Activated CD4-positive, CD25-positive, alpha-beta regulatory T cell (primary cell): ENCODE data around the gene ZNF35.

ENCODE experiments used
- DNase-seq, 4 experiments: peaks; one replicate each; lab custom pipeline; 2025; lab: John Stamatoyannopoulos, UW

The ZNF35 gene

DNA sequence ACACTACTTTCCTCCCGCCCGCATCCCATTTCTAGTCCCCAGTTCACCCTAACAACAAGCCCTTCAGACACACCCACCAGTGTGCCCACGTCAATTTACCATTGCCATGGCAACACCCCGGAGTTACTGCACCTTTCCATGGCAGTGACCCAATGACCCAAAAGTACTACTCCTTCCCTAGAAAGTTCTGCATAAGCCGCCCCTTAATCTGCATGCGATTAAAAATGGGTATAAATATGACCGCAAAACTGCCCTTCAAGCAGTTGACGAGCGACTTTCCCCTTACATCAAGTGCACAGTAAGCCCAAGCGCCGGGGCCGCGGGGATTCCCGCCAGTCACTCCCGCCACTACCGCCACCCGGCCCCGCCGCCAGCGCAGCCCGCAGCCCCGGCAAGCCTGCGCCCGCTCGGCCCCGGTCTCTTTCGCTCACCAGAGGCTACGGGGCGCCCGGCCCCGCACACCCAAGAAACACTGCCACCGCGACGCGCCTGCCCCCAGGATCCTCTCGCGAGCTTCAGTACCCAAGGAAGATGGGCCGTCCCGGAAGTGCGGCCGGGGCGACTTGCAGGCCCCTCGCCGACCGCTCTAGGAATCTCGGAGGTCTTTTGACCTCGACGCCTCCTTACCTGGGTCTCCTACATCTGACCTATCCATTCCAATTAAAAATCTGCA is 36.7 kb downstream of the ZNF35 start:
- DNase-seq: peak in 3 of 4 experiments; percentile 9 to 36 (median 26)

DNA sequence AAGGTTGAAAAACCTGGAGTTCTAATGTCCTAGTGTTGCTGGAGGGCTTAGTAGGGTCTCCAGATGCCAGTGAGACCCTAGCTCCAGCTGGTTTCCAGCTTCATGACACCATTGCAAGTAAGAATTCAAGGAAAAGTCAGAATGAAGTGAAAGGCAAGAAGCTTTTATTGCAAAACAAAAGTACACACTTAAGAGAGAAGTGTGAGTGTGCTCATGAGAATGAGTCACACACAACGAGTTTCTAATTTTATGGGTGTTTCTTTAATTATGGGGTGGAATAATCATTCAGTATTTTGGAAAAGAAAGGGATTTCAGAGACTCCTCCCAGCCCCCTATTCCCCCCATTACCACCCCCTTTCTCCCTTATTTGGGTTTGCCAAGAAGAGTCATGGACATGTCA is 39.4 kb downstream of the ZNF35 start:
- DNase-seq: no peak
